ENCODE data around the gene TRIM46.

GRCh38 chr1:155208541-155209311, 35.1 kb downstream of the TRIM46 start, which contains the start of gene MTX1:
- TF ChIP-seq CTCF (IDR thresholded peaks at IDR 0.05) (no peak), POLR2A (IDR thresholded peaks at IDR 0.05) (no peak)

All from lower leg skin (tissue), 3 donors.